ENCODE measurements around the gene CLDN10.
"Not testable (repeated sequence)": the region's sequence is repeated elsewhere in the genome, so short reads cannot be mapped to it uniquely, and the experiment has no call there.

Gene CLDN10

GRCh38 chr13:95509521-95510310, 42.8 kb upstream of the CLDN10 start:
- H3K4me3 ChIP-seq (ENCODE audit: low read depth, low read length), result peak overlapping the region; percentile 40
- DNase-seq (ENCODE audit: low read depth), result peak; percentile 84
- TF ChIP-seq, protein P1, sequence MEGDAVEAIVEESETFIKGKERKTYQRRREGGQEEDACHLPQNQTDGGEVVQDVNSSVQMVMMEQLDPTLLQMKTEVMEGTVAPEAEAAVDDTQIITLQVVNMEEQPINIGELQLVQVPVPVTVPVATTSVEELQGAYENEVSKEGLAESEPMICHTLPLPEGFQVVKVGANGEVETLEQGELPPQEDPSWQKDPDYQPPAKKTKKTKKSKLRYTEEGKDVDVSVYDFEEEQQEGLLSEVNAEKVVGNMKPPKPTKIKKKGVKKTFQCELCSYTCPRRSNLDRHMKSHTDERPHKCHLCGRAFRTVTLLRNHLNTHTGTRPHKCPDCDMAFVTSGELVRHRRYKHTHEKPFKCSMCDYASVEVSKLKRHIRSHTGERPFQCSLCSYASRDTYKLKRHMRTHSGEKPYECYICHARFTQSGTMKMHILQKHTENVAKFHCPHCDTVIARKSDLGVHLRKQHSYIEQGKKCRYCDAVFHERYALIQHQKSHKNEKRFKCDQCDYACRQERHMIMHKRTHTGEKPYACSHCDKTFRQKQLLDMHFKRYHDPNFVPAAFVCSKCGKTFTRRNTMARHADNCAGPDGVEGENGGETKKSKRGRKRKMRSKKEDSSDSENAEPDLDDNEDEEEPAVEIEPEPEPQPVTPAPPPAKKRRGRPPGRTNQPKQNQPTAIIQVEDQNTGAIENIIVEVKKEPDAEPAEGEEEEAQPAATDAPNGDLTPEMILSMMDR (IDR thresholded peaks at IDR 0.05; ENCODE audit: low read depth, low read length), result no peak
- peak; percentile 42; the same call in 1 of the 2 replicates for TF ChIP-seq MYC (IDR thresholded peaks at IDR 0.05; ENCODE audit: low read depth, low read length)

- DNase-seq (ENCODE audit: low read depth), result no peak
- no peak overlapping the region for H3K4me3 ChIP-seq (ENCODE audit: low read depth, low read length)
- no peak for TF ChIP-seq POLR2A (IDR thresholded peaks at IDR 0.05; ENCODE audit: extremely low read depth, insufficient read length)
- TF ChIP-seq, protein P2, sequence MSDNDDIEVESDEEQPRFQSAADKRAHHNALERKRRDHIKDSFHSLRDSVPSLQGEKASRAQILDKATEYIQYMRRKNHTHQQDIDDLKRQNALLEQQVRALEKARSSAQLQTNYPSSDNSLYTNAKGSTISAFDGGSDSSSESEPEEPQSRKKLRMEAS (IDR thresholded peaks at IDR 0.05; ENCODE audit: low read depth, low read length), result no peak
- TF ChIP-seq MYC (IDR thresholded peaks at IDR 0.05; ENCODE audit: low read depth, low read length), result no peak
- TF ChIP-seq, protein P1 (IDR thresholded peaks at IDR 0.05; ENCODE audit: low read depth, low read length), result no peak
Measured at GRCh38 chr13:95510950-95511349, 41.6 kb upstream of the CLDN10 start.

GRCh38 chr13:95512424-95512823, 40.1 kb upstream of the CLDN10 start:
- TF ChIP-seq MYC (IDR thresholded peaks at IDR 0.05; ENCODE audit: low read depth, low read length) (no peak), POLR2A (IDR thresholded peaks at IDR 0.05; ENCODE audit: extremely low read depth, insufficient read length) (no peak)
- TF ChIP-seq, protein P2 (IDR thresholded peaks at IDR 0.05; ENCODE audit: low read depth, low read length), result no peak
- TF ChIP-seq, protein P1 (IDR thresholded peaks at IDR 0.05; ENCODE audit: low read depth, low read length), result no peak
- no peak overlapping the region for H3K4me3 ChIP-seq (ENCODE audit: low read depth, low read length)
- no peak for DNase-seq (ENCODE audit: low read depth)

GRCh38 chr13:95512957-95513356, 39.6 kb upstream of the CLDN10 start:
- TF ChIP-seq POLR2A (IDR thresholded peaks at IDR 0.05; ENCODE audit: extremely low read depth, insufficient read length), result no peak

GRCh38 chr13:95515606-95516005, 36.9 kb upstream of the CLDN10 start:
- H3K4me3 ChIP-seq (ENCODE audit: low read depth, low read length); DNase-seq (ENCODE audit: low read depth): not testable (repeated sequence)

More at GRCh38 chr13:95512957-95513356, 39.6 kb upstream of the CLDN10 start:
- no peak overlapping the region for H3K4me3 ChIP-seq (ENCODE audit: low read depth, low read length)
- DNase-seq (ENCODE audit: low read depth), result no peak

DNA sequence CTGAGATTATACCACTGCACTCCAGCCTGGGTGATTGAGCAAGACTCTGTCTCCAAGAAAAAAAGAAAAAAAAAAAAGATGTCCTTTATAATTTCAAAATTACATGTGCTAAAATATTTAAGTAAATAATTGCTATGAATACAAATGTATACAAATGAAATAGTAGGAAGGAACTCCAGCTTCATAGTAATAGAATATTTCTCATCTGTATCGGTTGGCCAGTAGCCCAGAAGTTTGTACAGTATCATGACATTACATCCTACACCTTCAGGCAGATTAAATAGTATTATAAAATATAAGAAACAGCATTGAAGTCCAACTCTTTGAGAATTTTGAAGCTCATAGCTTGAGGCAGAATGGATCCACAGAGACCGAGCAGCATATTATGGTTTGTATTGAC, 36.5 kb upstream of the CLDN10 start:
- H3K4me3 ChIP-seq (ENCODE audit: low read depth, low read length), result no peak overlapping the region
- TF ChIP-seq MYC (IDR thresholded peaks at IDR 0.05; ENCODE audit: low read depth, low read length), result no peak
- no peak for TF ChIP-seq POLR2A (IDR thresholded peaks at IDR 0.05; ENCODE audit: extremely low read depth, insufficient read length)
- TF ChIP-seq, protein P1 (IDR thresholded peaks at IDR 0.05; ENCODE audit: low read depth, low read length), result no peak
- TF ChIP-seq, protein P2 (IDR thresholded peaks at IDR 0.05; ENCODE audit: low read depth, low read length), result no peak
- no peak for DNase-seq (ENCODE audit: low read depth)

DNA sequence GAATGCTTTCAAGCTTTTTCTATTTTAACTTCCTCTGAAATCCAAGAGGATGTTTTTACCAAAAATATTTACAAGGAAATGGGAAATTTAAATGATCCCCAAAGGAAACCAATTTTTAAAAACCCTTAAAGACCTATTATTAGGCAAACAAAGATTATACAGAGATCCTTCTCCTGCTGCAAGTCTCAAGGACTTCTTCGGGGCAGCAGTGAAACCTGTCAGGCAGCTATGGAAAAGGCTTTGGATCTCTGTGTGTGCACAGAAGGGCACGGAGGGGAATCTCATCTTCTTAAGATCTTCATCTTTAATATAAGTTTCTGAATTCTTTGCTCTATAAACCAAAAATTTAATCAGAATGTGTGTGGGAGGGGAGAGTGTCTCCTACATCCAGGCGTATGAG, 36.0 kb upstream of the CLDN10 start:
- TF ChIP-seq, protein P2 (IDR thresholded peaks at IDR 0.05; ENCODE audit: low read depth, low read length), result no peak
- TF ChIP-seq, protein P1 (IDR thresholded peaks at IDR 0.05; ENCODE audit: low read depth, low read length), result no peak
- no peak for TF ChIP-seq POLR2A (IDR thresholded peaks at IDR 0.05; ENCODE audit: extremely low read depth, insufficient read length)
- TF ChIP-seq MYC (IDR thresholded peaks at IDR 0.05; ENCODE audit: low read depth, low read length), result no peak
- H3K4me3 ChIP-seq (ENCODE audit: low read depth, low read length), result no peak overlapping the region
- no peak for DNase-seq (ENCODE audit: low read depth)

All from NB4 (cell line).